ENCODE measurements around the gene ITPK1. TPM values are rescaled to one million over a fixed set of nuclear protein-coding genes. Genes with fewer than 3 reads are reported as not detected.

ITPK1 gene
- total RNA-seq, 4 donors from 2014 or later = 32.6 to 94.9 (median 54.6) TPM

DNA sequence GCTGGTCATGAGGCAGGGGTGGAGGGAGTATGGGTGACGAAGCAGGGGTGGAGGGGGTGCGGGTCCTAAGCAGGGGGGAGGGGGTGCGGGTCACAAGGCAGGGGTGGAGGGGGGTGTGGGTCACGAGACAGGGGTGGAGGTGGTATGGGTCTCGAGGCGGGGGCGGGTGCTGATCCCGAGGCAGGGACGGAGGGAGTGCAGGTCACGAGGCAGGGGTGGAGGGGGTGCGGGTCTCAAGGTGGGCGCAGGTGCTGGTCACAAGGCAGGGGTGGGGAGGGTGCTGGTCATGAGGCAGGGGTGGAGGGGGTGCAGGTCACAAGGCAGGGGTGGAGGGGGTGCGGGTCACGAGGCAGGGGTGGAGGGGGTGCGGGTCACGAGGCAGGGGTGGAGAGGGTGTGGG lies 56.5 kb downstream of the ITPK1 start:
- ATAC-seq (ENCODE audit: low FRiP score) = no peak
- TF ChIP-seq, protein P1, sequence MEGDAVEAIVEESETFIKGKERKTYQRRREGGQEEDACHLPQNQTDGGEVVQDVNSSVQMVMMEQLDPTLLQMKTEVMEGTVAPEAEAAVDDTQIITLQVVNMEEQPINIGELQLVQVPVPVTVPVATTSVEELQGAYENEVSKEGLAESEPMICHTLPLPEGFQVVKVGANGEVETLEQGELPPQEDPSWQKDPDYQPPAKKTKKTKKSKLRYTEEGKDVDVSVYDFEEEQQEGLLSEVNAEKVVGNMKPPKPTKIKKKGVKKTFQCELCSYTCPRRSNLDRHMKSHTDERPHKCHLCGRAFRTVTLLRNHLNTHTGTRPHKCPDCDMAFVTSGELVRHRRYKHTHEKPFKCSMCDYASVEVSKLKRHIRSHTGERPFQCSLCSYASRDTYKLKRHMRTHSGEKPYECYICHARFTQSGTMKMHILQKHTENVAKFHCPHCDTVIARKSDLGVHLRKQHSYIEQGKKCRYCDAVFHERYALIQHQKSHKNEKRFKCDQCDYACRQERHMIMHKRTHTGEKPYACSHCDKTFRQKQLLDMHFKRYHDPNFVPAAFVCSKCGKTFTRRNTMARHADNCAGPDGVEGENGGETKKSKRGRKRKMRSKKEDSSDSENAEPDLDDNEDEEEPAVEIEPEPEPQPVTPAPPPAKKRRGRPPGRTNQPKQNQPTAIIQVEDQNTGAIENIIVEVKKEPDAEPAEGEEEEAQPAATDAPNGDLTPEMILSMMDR (IDR thresholded peaks at IDR 0.05) = no peak

GRCh38 chr14:93057586-93058280 lies 58.0 kb downstream of the ITPK1 start:
- ATAC-seq (ENCODE audit: low FRiP score) = no peak
- no peak for DNase-seq (ENCODE audit: low spot score)
- TF ChIP-seq, protein P1 (IDR thresholded peaks at IDR 0.05) = no peak

More for the DNA sequence above, 56.5 kb downstream of the ITPK1 start:
- no peak for DNase-seq (ENCODE audit: low spot score)

GRCh38 chr14:93056840-93057585 lies 58.7 kb downstream of the ITPK1 start:
- ATAC-seq (ENCODE audit: low FRiP score) (no peak), DNase-seq (ENCODE audit: low spot score) (no peak)
- TF ChIP-seq, protein P1 (IDR thresholded peaks at IDR 0.05) = no peak

- TF ChIP-seq, protein P1 (IDR thresholded peaks at IDR 0.05) = no peak
- DNase-seq (ENCODE audit: low spot score) (no peak), ATAC-seq (ENCODE audit: low FRiP score) (no peak)
Measured at GRCh38 chr14:93056166-93056839, 59.4 kb downstream of the ITPK1 start.

- no peak for DNase-seq (ENCODE audit: low spot score)
- TF ChIP-seq, protein P1 (IDR thresholded peaks at IDR 0.05) = no peak
- ATAC-seq (ENCODE audit: low FRiP score) = no peak
Measured at GRCh38 chr14:93055651-93056115, 60.0 kb downstream of the ITPK1 start.

- ATAC-seq (ENCODE audit: low FRiP score) (no peak), DNase-seq (ENCODE audit: low spot score) (no peak)
Measured at GRCh38 chr14:93054876-93055275, 60.8 kb downstream of the ITPK1 start.

More at GRCh38 chr14:93054876-93055275, 60.8 kb downstream of the ITPK1 start:
- TF ChIP-seq, protein P1 (IDR thresholded peaks at IDR 0.05) = no peak
